Activated CD4-positive, alpha-beta T cell treated with anti-CD3 and anti-CD28 coated beads for 36 hours (primary cell): ENCODE data around the gene GAPDHS. TPM values are rescaled to one million over a fixed set of nuclear protein-coding genes. Genes with fewer than 3 reads are reported as not detected.

ENCODE experiments used
- ATAC-seq: fragments of 200-7000 bp; cut with Tn5 transposase; one replicate; pipeline ENCODE4 v1.10.0; 2021; ENCODE audit warnings: mild to moderate bottlenecking, moderate library complexity
- CTCF ChIA-PET: fragments of 350-600 bp; sonication (Branson Sonifier 250); formaldehyde crosslinking; loops from one replicate; lab custom pipeline; 2021; ENCODE audit warnings: antibody characterized with exemption; lab: Charles Lee
- POLR2A ChIA-PET: fragments of 350-600 bp; sonication (Branson Sonifier 250); formaldehyde crosslinking; loops from one replicate; lab custom pipeline; 2021; ENCODE audit warnings: antibody characterized with exemption, inconsistent platforms; lab: Charles Lee
- DNase-seq: peaks from one replicate; pipeline ENCODE4 v3.0.0-alpha.2; 2020
- H3K27ac Mint-ChIP-seq: one replicate; pipeline ENCODE4 v1.8.0; 2021; ENCODE audit warnings: mixed read lengths
- H3K27me3 Mint-ChIP-seq: one replicate; pipeline ENCODE4 v1.8.0; 2021; ENCODE audit warnings: mixed read lengths
- H3K36me3 Mint-ChIP-seq: one replicate; pipeline ENCODE4 v1.8.0; 2021; ENCODE audit warnings: low read depth, mixed read lengths
- H3K4me1 Mint-ChIP-seq: one replicate; pipeline ENCODE4 v1.8.0; 2021; ENCODE audit warnings: mixed read lengths
- H3K4me3 Mint-ChIP-seq: one replicate; pipeline ENCODE4 v1.8.0; 2021; ENCODE audit warnings: mild to moderate bottlenecking, moderate library complexity, mixed read lengths
- H3K9me3 Mint-ChIP-seq: one replicate; pipeline ENCODE4 v1.8.0; 2021; ENCODE audit warnings: low read depth, mixed read lengths
- intact Hi-C, 2 experiments: fragments of 100-400 bp; cut with DNase I in 1 of 2; cut with micrococcal nuclease in 1 of 2; formaldehyde crosslinking; loops; one replicate each; pipeline versions ENCODE4 v1.14.2 to v1.15.1; 2022 to 2024; cut with DNase I, micrococcal nuclease
- total RNA-seq, 2 experiments: library from RNA; stranded (reverse); gene quantifications; one replicate each; pipeline ENCODE4 v1.2.3, GENCODE V29; 2021

The GAPDHS gene
- total RNA-seq, 2 experiments from 2014 or later, result not detected

- ATAC-seq, result no peak
- Mint-ChIP-seq H3K27me3 (peaks cover 37% of the 10 kb centered on the region), H3K36me3 (no peaks in the 10 kb centered on the region), H3K27ac (no peak overlapping the region), H3K4me1 (peaks cover 15% of the 10 kb centered on the region), H3K4me3 (no peak overlapping the region), H3K9me3 (no peaks in the 10 kb centered on the region)
- ChIA-PET POLR2A (no interaction called here), CTCF (interaction anchor here (0.9 to 2.5 kb wide), 9 partner anchors 9 to 81 kb away, joined by 3 to 16 read pairs (median 6); no protein-coding TSS in a partner anchor)
- no peak for DNase-seq
- intact Hi-C loops, result loop anchor here in 1 of 2 experiments (2.0 kb wide), 1 partner anchor 33 kb away; the partner anchor contains the start of gene TMEM147
Observed at GRCh38 chr19:35511337-35511736, 21.9 kb upstream of the GAPDHS start.

- Mint-ChIP-seq H3K27ac (no peak overlapping the region), H3K4me3 (no peak overlapping the region), H3K4me1 (peaks cover 15% of the 10 kb centered on the region), H3K9me3 (no peaks in the 10 kb centered on the region), H3K27me3 (peaks cover 25% of the 10 kb centered on the region), H3K36me3 (no peaks in the 10 kb centered on the region)
- ATAC-seq (no peak), DNase-seq (no peak)
- POLR2A ChIA-PET, result no interaction called here
- intact Hi-C loops, result no loop called here
- CTCF ChIA-PET, result interaction anchor here (0.6 to 1.0 kb wide), 2 partner anchors 18 to 418 kb away, joined by 3 to 4 read pairs; no protein-coding TSS in a partner anchor
Observed at GRCh38 chr19:35512831-35513627, 20.2 kb upstream of the GAPDHS start.

- DNase-seq (no peak), ATAC-seq (no peak)
- peaks cover 15% of the 10 kb centered on the region for H3K4me1 Mint-ChIP-seq
- ChIA-PET POLR2A (no interaction called here), CTCF (interaction anchor here (0.6 kb wide), 1 partner anchor 19 kb away, joined by 3 read pairs; no protein-coding TSS in a partner anchor)
- H3K27ac Mint-ChIP-seq, result no peak within 1 kb of the TSS
- H3K36me3 Mint-ChIP-seq, result no peaks in the 10 kb centered on the region
- H3K4me3 Mint-ChIP-seq, result no peak within 1 kb of the TSS
- intact Hi-C loops, result no loop called here
- no peaks in the 10 kb centered on the region for H3K9me3 Mint-ChIP-seq
- H3K27me3 Mint-ChIP-seq, result peaks cover 21% of the 10 kb centered on the region
Observed at GRCh38 chr19:35513628-35514281, 19.5 kb upstream of the GAPDHS start, which contains the start of gene DMKN. Gene DMKN, minus strand, starts transcription at chr19:35513649. Its CDS starts 174 bp downstream, at chr19:35513475.

GRCh38 chr19:35514282-35514809 is 18.9 kb upstream of the GAPDHS start:
- DNase-seq (no peak), ATAC-seq (no peak)
- Mint-ChIP-seq H3K27ac (no peak overlapping the region), H3K4me1 (peaks cover 12% of the 10 kb centered on the region), H3K4me3 (no peak overlapping the region), H3K36me3 (no peaks in the 10 kb centered on the region), H3K9me3 (no peaks in the 10 kb centered on the region), H3K27me3 (peaks cover 18% of the 10 kb centered on the region)
- intact Hi-C loops, result no loop called here
- ChIA-PET CTCF (interaction anchor here (0.7 kb wide), 1 partner anchor 18 kb away, joined by 3 read pairs; no protein-coding TSS in a partner anchor), POLR2A (no interaction called here)

GRCh38 chr19:35516310-35516709 is 16.9 kb upstream of the GAPDHS start:
- Mint-ChIP-seq H3K27me3 (peaks cover 8% of the 10 kb centered on the region), H3K4me3 (no peak overlapping the region), H3K4me1 (no peaks in the 10 kb centered on the region), H3K36me3 (no peaks in the 10 kb centered on the region), H3K27ac (no peak overlapping the region), H3K9me3 (no peaks in the 10 kb centered on the region)
- intact Hi-C loops, result no loop called here
- ATAC-seq, result no peak
- ChIA-PET CTCF (interaction anchor here (0.9 kb wide), 2 partner anchors 21 to 33 kb away, joined by 3 to 4 read pairs; no protein-coding TSS in a partner anchor), POLR2A (no interaction called here)
- DNase-seq, result no peak

GRCh38 chr19:35517342-35517741 is 15.9 kb upstream of the GAPDHS start:
- no peak for ATAC-seq
- no peak overlapping the region for H3K27ac Mint-ChIP-seq
- no peaks in the 10 kb centered on the region for H3K36me3 Mint-ChIP-seq
- DNase-seq, result no peak
- H3K4me3 Mint-ChIP-seq, result no peak overlapping the region
- ChIA-PET POLR2A (no interaction called here), CTCF (interaction anchor here (0.9 kb wide), 1 partner anchor 32 kb away, joined by 4 read pairs; no protein-coding TSS in a partner anchor)
- H3K27me3 Mint-ChIP-seq, result peaks cover 6% of the 10 kb centered on the region
- intact Hi-C loops, result no loop called here
- H3K4me1 Mint-ChIP-seq, result no peaks in the 10 kb centered on the region
- no peaks in the 10 kb centered on the region for H3K9me3 Mint-ChIP-seq

GRCh38 chr19:35518313-35518712 is 14.9 kb upstream of the GAPDHS start:
- intact Hi-C loops, result no loop called here
- H3K9me3 Mint-ChIP-seq, result no peaks in the 10 kb centered on the region
- ATAC-seq, result no peak
- H3K36me3 Mint-ChIP-seq, result no peaks in the 10 kb centered on the region
- H3K4me3 Mint-ChIP-seq, result no peak overlapping the region
- ChIA-PET CTCF (interaction anchor here (1.0 kb wide), 1 partner anchor 40 kb away, joined by 3 read pairs; no protein-coding TSS in a partner anchor), POLR2A (no interaction called here)
- H3K27me3 Mint-ChIP-seq, result peaks cover 3% of the 10 kb centered on the region
- no peak overlapping the region for H3K27ac Mint-ChIP-seq
- DNase-seq, result no peak
- H3K4me1 Mint-ChIP-seq, result no peaks in the 10 kb centered on the region

GRCh38 chr19:35519291-35519690 is 14.0 kb upstream of the GAPDHS start:
- H3K27me3 Mint-ChIP-seq, result peaks cover 3% of the 10 kb centered on the region
- ChIA-PET POLR2A (no interaction called here), CTCF (no interaction called here)
- H3K9me3 Mint-ChIP-seq, result no peaks in the 10 kb centered on the region
- H3K4me3 Mint-ChIP-seq, result no peak overlapping the region
- H3K36me3 Mint-ChIP-seq, result no peaks in the 10 kb centered on the region
- no peaks in the 10 kb centered on the region for H3K4me1 Mint-ChIP-seq
- no peak overlapping the region for H3K27ac Mint-ChIP-seq
- ATAC-seq (no peak), DNase-seq (no peak)
- intact Hi-C loops, result no loop called here

- H3K4me1 Mint-ChIP-seq, result no peaks in the 10 kb centered on the region
- POLR2A ChIA-PET, result no interaction called here
- ATAC-seq, result no peak
Observed at GRCh38 chr19:35521124-35521743, 12.0 kb upstream of the GAPDHS start.

GRCh38 chr19:35522745-35523327 is 10.4 kb upstream of the GAPDHS start:
- ChIA-PET CTCF (interaction anchor here (1.0 to 1.4 kb wide), 2 partner anchors 12 to 28 kb away, joined by 4 to 7 read pairs; no protein-coding TSS in a partner anchor), POLR2A (no interaction called here)
- Mint-ChIP-seq H3K27ac (no peak overlapping the region), H3K27me3 (peaks cover 6% of the 10 kb centered on the region), H3K9me3 (no peaks in the 10 kb centered on the region), H3K4me1 (no peaks in the 10 kb centered on the region), H3K36me3 (no peaks in the 10 kb centered on the region), H3K4me3 (no peak overlapping the region)
- DNase-seq (no peak), ATAC-seq (no peak)
- intact Hi-C loops, result no loop called here

More at GRCh38 chr19:35521124-35521743, 12.0 kb upstream of the GAPDHS start:
- Mint-ChIP-seq H3K9me3 (no peaks in the 10 kb centered on the region), H3K27ac (no peak overlapping the region), H3K36me3 (no peaks in the 10 kb centered on the region), H3K27me3 (peaks cover 3% of the 10 kb centered on the region), H3K4me3 (no peak overlapping the region)
- CTCF ChIA-PET, result interaction anchor here (0.7 to 1.8 kb wide), 3 partner anchors 10 to 1239 kb away, joined by 3 to 5 read pairs (median 3); no protein-coding TSS in a partner anchor
- intact Hi-C loops, result no loop called here
- no peak for DNase-seq
